SW480 (cell line): ENCODE results near the gene NCAN.

Source experiments
- DNase-seq: peaks from one replicate; pipeline ENCODE4 v3.0.0-alpha.2; 2016; ENCODE audit warnings: low spot score

The NCAN gene

GRCh38 chr19:19260417-19261214 lies 48.9 kb downstream of the NCAN start:
- no peak for DNase-seq

GRCh38 chr19:19261350-19262189 lies 49.8 kb downstream of the NCAN start:
- no peak for DNase-seq

- DNase-seq, result no peak
These were observed 50.7 kb downstream of the NCAN start for GRCh38 chr19:19262190-19263057.

- DNase-seq, result no peak
These were observed 52.2 kb downstream of the NCAN start for GRCh38 chr19:19263886-19264487.

GRCh38 chr19:19267305-19267704 lies 55.5 kb downstream of the NCAN start:
- DNase-seq, result no peak

- no peak for DNase-seq
These were observed 57.0 kb downstream of the NCAN start for GRCh38 chr19:19268453-19269385.

GRCh38 chr19:19269952-19270694 lies 58.4 kb downstream of the NCAN start:
- DNase-seq, result no peak

- DNase-seq, result no peak
These were observed 59.2 kb downstream of the NCAN start for GRCh38 chr19:19270749-19271571.

- DNase-seq, result no peak
These were observed 60.3 kb downstream of the NCAN start for GRCh38 chr19:19271828-19272599.

GRCh38 chr19:19274146-19274545 lies 62.4 kb downstream of the NCAN start:
- DNase-seq, result no peak

- DNase-seq, result no peak
These were observed 63.2 kb downstream of the NCAN start for GRCh38 chr19:19274716-19275565.

- no peak for DNase-seq
These were observed 64.6 kb downstream of the NCAN start for GRCh38 chr19:19276386-19276785.

GRCh38 chr19:19276851-19277250 lies 65.1 kb downstream of the NCAN start:
- DNase-seq, result no peak

- DNase-seq, result no peak
These were observed 66.6 kb downstream of the NCAN start for GRCh38 chr19:19278315-19278714.

GRCh38 chr19:19279062-19279612 lies 67.4 kb downstream of the NCAN start:
- no peak for DNase-seq

GRCh38 chr19:19279853-19280252 lies 68.1 kb downstream of the NCAN start:
- no peak for DNase-seq

- DNase-seq, result no peak
These were observed 68.8 kb downstream of the NCAN start for GRCh38 chr19:19280561-19280960.
